Activated naive CD4-positive, alpha-beta T cell treated with Interleukin-2 at 50 U/mL for 16 hours (primary cell): ENCODE measurements around the gene TIMM10.
A peak's percentile ranks its signal among the peaks of the same experiment; 100 is the strongest.

Experiments used
- DNase-seq: peaks from one replicate; pipeline ENCODE4 v3.0.0-alpha.2; 2020

TIMM10 gene

DNA sequence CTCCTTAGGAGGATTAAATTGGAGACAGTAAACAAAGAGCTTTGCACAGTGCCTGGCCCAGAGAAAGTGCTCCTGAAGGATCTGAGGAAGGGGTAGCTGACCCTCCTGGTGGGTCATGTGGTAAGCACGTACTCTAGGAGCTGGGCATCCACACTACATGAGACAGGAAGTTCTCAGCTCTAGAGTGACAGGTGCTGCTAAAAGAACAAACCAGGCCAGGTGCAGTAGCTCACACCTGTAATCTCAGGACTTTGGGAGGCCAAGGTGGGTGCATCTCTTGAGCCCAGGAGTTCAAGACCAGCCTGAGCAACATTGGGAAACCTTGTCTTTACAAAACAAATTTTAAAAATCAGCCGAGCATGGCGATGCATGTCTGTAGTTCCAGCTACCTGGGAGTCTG, 28.2 kb downstream of the TIMM10 start:
- no peak for DNase-seq

DNA sequence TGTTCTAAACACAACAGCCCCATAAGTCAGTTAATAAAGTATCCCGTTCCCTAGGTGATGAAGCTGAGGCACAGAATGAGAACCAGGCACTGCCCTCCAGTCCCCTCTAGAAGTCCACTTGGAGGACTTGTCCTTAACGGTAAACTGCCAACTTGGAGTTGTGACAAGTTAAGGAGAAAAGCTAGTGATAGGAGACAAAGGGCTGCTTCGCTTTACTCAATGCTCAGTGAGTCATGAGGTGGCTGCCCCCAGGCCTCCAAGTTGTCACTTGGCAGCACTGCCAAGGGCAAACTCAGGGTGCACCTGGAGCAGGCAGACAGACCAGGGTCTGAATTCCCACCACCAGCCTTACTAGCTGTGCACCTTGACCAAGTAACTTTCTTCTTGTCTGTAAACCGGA, 28.6 kb downstream of the TIMM10 start:
- DNase-seq: no peak

DNA sequence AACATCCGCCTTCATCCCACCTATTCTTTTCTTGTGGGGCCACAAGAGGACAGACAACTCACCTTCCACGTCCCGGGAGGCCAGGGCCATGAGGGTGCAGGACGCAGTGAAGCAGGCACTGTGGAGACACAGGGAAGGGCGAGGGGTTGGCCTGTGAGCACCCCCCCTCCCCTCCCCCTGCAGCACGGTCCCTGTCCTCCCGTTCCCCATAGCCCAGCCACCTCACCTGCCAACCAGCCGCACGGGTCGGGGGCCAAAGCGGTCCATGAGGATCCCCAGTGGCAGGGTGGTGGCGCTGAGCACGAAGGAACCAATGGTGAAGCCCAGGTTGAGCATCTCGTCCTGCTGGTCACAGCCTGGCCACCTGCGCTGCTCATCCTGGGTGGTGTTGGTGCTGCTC, 29.6 kb downstream of the TIMM10 start:
- DNase-seq: no peak

DNA sequence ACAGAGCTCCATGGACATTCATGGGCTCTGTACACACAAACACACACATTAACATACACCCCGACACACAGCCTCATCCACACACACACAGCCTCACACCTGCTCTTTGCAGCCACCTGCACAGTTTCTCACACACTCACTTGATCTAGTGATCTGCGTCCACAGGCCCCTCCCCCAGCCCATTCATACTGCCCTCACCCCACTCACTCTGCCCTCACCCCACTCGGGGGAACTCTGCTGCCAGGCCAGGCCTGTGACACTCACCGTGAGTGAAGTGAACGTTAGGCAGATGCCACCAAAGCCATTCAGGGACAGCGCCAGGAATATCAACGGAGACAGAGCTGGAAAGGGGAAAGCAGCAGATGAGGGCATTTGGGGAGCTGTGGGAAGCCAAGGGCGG, 30.0 kb downstream of the TIMM10 start:
- DNase-seq: no peak

DNA sequence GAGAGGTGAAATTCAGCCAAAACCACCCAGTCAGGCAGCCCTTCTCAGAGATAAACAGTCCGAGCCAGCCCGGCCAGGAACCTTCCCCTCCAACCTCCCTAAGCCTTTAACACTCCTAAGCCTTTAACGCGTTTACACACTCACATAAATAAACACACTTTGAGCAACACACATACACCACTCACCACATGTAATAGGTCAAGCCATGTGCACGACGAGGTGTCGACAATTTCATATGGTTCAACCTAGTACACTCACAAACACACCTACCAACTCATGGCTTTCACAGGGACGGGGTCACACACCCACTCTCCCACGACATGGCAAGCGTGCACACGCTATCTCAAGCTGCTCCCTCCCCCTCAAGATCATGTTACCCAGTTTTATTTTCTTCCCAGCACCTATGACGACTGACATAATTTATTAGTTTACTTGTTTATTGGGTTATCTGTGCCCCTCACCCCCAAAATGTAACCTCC, 30.5 kb downstream of the TIMM10 start:
- DNase-seq: no peak

DNA sequence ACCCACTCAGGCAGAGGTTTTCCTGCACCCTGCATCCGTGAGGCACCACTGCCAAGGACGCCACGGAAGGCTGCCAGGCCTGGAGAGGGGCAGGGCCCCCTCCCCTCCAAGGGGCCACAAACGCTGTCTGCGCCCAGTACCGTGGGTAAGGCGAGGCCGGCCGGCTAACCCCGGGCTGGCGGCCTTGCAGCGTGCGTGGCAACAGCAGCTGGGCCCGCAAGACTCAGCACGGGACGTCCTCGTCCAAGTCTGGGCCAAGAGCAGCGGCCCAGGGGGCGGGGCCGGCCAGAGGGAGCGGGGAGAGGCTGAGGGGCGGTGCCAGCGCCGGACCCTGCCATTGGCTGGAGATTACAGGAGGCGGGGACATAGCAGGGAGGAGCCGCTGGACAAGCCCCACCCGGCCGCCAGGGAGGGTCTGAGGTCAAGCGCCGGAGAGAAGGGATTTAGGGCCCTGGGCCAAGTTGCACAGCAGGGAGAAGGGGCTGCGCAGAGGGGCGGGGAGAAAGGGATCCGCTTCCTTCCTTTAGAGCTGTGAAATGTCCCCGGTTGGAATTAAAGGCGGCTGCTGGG, 31.1 kb downstream of the TIMM10 start:
- peak; percentile 16 for DNase-seq

DNA sequence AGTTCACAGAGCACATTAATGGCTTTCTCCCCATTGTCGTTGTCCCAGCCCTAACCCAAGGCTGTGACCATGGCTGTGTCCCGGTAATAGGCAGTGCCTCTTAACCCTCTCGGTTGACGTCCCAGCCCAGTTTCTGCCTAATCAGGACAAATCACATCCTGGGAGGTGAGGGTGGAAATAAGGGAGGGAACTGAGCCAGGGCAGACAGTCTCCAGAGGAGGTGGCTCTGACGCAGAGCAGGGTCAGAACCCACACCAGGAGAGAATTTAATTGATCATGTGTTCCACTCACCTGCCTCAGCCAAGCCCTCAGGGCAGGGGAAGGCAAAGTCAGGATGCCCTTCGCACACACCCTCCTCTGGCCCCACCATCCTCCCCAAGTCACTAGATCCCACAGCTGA, 32.0 kb downstream of the TIMM10 start:
- no peak for DNase-seq

DNA sequence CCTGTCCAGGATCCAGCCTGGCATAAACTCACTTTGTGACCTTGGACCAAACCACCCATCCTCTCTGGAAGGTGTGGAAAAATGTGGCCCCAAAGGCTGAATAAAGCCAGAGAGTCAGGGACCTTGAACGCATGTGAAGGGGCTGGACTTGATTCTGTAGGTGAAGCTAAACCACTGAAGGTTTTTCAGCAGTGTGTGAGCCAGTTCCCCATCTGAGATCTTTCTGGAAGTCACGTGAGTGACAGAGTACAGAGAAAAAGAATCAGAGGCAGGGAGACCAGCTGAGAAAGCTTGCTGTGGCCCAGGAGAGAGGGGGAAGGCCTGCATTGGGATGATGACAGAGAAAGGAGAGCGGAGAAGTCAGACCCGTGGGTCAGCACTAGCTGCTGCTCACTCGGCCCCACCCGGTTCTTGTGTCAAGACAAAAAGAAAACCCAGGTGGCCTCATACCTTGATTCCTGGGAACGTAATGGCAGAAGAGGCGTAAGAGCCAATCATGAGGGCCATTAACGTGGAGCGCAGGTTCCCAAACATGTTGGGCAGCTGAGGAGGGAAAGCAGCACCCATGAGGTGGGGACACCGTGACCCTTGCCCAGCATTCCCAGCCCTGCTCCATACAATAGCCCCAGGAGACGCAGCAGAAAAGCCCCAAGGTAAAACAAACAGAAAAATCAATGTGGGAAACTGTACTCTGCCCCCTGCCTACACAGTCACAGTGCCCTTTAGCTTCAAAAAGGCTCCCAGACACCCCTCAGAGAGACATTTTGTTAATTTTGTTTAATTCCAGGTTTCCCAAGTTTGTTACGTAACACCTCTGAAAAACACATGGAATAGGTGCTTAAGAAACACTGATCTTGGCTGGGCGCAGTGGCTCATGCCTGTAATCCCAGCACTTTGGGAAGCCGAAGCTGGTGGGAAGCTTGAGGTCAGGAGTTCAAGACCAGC, 33.0 kb downstream of the TIMM10 start:
- DNase-seq: no peak

DNA sequence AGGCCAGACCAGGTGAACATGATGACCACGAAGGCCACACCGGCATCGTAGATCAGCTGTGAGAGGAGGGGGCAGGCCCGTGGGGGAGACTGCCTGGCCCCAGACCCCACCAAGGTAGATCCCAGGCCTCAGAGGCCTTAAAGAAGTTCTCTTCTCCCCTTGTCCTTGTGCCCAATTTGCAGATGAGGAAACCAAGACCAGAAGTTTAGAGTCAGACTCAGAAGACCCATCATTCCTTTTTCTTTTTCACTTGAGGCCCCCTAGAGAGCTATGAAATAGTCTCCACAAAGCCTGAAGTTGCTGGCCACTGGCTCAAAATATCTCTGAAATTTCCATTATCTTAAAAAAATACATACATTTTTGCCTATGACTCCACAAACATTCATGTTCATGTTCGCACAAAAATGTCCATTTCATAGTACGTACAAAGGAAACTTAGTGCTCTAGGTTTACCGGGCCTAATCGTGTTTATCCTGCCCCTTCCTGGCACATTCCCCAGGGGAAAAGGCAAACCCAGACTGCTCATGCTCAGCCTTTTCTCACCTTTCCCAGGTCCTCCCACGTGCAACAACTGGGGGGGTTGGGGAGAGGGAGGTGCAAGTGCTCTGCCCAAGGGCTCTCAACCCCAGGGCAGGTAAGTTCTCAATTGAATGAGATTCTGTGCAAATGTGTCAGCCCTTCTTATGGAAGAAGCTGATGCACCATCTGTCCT, 34.3 kb downstream of the TIMM10 start:
- no peak for DNase-seq

DNA sequence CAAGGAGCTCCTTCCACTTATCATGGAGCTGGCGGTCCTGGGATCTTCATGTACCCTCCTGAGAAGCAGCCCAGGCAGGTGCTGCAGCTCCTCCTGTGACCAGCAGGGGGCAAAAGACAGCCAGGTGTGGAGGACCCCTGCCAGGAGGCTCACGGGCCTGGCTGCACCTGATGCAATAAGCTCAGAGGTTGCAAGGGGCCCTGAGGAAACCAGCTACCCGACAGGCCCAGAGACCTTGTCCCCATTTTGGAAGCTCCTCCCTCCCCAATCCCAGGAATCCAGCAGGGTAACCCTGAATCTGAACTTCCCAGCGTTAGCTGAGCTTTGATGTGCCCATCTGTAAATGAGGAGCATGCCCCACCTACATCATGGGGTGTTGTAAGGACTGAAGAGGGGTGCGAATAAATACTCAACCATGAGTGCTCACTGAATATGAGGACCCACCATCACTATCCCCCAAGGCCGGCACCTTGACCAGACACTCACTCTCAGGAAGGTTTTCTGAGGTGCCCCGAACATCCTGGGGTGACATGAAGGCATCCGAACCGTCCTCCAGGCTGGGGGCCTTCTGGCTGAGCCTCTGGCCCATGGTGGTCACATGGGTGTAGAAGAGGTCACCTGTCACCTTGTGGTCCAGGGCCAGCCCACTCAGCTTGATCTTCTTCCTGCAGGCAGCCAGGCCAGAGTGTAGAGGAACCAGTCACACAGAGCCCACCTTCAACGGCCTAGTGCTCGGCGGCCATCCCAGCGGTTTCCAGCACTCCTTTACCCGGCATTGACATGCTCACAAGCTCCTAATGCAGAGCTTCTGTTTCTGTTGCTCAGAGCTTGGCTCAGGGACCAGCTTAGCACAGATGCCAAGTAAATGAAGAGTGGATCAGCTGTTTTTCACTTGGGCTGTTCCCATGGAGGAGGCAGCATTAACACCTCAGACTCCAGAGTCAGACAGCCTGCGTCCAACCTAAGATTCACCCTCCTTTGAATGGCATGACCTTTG, 36.7 kb downstream of the TIMM10 start:
- DNase-seq: peak; percentile 83

DNA sequence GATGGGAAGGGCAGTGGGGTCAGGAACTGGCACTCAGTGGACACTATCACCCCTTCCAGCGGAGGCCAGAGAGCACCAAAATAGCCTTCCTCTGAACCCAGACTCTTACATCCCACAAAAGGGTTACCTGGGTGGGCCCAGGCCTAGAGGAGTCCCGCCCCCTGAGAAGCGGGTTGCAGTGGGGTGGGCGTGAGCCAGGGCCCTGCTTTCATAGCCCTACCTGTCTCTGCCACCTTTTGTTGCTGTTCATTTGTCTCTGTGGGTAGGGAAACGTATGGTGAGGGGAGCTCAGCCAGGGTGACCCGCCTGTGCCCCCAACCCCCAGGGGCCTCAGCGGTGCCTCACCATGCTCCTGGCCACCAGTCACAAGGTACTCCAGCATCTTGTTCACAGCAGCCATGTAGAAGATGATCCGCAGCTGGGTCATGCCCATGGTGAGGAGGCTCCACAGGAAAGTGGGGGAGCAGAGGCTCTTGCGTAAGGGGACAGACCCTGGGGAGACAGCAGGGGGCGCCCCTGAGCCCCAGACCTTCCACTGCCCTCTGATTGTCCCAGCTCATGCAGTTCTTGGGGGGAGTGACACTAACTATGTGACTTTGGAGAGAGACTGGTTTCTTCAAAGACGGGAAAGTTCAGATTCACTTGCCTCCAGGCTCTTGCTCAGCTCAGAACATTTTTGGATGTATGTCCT, 39.0 kb downstream of the TIMM10 start:
- DNase-seq: peak; percentile 56

DNA sequence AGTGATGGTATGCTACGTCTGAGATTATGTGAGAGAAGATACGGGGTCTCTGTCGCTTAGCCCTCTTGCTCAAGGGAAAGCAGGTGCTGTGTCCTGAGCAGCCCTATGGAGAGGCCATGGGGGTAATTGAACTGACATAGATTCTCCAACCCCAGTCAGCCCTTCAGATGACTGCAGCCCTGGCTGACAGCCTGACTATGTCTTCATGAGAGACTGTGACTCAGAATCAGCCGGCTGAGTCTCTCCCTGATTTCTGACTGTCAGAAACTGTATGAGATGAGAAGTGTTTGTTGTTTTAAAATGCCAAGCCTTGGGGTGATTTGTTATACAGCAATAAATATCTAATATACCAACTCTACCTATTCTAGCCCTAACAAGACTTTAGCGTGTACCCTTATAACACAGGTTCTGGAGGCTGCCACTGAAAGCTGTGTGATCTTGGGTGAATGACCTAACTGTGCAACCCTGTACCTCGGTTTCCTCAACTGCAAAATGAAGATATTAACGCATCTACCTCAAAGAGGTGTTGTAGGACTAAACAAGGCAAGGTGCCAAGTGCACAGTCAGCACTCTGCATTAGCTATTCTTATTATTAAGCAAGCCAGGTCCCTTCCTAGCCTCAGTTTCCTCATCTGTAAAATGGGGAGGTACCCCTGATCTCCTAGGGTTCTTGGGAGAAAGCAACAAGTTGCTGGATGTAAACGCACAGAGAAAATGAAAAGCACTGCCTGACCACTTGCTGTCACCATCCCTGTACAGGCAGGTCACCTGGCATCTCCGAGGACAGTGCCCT, 39.9 kb downstream of the TIMM10 start:
- no peak for DNase-seq

DNA sequence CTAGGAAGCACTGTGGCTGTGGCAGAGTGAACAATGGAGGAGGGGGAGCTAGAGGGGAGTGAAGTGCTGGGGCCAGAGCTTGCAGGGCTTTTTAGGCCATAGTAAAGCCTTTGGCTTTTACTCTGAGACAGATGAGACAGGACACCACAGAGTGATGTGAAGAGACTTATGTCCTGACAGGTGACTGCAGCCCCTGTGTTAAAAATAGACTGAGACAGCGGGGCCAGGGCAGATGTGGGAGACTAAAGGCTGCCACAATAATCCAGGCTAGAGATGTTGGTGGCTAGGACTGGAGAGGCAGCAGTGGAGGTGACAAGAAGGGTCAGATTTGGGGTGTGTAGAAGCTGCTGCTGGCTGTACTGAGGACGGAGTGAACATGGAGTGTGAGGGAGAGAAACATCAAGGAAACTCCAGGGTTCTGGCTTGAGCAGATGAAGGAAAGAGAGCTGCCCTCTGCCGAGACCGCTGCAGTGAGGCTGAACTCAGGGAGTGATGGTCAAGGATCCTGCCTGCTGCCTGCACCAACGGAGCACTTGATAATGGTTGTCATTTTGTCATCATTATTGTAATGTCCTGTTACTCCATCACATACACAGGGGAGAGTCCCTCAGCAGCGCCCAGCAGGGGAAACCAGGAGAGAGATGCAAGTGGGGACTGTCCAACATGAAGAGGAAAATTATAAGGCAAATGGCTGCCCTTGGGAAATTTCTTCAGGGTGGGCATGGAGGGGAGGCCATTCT, 42.5 kb downstream of the TIMM10 start:
- DNase-seq: no peak

DNA sequence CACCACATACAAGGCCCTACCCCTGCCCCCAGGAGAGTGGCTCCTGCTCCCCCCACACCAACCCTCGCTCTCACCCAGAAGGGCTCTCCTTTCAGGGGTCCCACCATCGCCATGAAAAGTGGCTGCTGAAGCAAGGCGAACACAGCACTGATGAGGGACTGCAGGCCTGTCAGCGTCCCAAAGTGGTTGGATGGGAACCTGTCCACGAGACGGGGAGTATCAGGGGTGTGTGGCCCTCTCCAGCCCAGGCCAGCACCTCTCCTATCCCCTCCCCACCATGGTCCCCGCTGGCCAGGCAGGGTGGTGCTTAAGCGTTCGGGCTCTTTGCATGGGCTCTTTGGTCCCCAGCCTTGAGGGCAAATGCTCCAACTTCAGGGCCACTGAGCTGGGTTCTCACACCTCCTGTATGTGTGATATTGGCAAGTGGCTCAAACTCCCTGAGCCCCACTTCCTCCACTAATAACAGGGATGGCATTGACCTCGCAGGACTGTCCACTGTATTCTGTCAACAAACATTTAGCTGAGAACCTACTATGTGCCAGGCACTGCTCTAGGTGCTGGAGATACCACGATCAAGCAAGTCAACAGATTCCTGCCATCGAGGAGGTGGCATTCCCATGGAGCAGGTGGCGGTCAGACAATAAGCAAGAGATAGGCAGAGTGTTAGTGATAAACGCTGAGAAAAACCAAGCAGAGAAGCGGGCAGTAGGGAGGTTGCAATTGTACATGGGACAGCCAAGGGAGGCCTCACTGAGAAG, 43.4 kb downstream of the TIMM10 start:
- no peak for DNase-seq

DNA sequence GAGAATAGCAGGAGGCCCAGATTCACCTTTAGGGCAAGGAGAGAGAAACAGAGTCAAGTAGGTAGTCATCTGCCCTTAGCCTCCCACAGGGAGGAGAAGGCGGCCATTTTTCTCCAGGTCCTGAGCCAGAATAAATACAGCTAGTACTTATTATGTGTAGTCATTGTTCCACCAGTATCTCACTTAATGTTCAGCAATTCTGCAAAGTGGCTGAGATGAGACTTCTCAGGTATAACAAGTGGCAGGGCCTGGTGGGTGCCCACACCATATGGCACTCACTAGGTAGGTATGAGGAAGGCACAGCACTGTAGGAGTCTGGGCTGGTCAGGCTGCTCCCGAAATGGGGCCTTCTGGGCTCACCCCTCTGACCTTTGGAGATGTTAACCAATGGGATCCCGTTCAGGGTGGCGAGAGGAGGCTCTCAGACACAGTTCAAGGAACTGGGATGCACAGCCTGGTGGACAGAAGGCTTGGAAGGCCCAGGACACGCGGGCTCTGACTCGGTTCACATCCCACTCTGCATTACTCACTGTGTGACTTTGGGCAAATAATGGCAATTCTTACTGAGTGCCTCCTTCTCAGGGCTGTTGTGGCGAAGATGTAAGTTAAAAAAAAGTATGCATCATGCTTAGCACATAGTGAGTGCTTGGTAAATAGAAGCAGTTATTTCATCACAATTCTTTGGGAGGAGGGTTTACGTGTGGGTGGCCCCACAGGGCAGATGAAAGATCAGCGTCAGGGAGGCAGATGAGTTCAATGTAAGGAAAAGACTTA, 45.1 kb downstream of the TIMM10 start:
- DNase-seq: no peak

DNA sequence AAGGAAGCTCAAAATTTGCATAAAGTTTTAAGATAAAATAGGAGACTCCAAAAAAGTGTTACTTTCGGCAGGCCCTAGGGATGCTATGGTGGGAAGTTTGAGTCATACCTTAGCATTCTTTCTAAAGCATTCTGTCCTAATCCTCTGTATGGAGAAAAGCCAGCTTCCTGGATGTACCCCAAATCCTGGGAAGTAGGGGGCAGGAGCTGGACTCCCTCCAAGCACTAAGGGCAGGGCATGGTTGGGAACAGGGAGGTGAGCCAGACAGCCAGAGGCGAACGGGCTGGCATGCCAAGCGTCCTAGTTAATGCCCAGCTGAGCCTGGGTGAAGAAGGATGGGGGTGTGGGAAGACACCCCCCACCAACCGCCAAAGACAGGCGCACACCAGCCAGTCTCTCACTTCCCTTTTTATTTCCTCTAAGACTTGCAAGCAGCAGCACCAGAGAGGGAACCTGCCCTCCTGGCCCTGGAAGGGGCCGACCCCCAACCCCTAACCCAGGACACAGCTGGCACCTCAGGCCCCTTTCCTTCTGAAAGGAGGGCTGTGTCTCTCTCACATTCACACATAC, 46.3 kb downstream of the TIMM10 start:
- DNase-seq: no peak

DNA sequence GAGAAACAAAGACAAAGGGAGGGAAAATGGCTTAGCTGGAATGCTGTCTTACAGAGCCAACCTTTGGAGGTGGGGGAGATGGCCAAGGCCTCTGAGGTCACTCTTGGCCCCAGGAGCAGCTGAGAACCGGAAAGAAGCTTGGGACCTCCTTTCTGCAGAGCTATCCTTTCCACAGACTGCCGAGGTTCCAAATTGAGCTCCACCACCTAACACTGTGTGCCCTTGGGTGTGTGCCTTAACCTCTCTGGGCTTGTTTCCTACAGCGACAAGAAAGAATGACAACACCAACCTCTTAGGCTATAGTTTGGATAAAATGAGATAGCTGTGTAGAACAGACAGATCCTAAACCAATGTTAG, 47.0 kb downstream of the TIMM10 start:
- DNase-seq: no peak
